ENCODE data around the gene CDC42BPA.

DNA sequence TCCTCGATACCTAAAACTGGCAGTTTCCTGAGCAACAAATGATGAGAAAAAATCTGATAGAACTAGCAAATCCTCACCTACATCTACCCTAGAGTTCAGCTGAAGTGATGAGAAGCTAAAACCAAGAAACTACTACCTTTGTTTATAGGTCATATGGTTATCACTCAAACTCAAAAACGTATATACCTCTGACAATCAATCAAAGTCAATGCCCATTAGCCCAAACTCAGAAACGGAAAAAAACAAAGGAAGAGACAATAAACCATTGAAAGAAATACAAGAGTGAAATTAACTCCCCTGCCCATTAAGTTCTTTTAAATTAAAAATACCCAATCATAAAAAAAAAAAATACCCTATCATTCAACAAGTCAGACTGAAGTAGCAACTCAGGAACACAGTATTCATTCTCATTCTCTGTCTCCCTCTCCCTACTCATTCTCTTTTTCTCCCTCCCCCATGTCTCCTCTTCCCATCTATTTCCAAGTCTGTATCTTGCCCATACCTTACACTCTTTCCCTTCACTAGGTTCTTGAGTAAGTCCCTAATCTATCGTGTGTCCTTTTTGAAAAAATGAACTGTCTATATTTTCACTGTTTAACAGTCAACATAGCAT is 6.8 kb downstream of the CDC42BPA start:
- TF ChIP-seq POLR2A (IDR thresholded peaks at IDR 0.05) (no peak), EP300 (IDR thresholded peaks at IDR 0.05) (no peak)
- TF ChIP-seq, protein P1, sequence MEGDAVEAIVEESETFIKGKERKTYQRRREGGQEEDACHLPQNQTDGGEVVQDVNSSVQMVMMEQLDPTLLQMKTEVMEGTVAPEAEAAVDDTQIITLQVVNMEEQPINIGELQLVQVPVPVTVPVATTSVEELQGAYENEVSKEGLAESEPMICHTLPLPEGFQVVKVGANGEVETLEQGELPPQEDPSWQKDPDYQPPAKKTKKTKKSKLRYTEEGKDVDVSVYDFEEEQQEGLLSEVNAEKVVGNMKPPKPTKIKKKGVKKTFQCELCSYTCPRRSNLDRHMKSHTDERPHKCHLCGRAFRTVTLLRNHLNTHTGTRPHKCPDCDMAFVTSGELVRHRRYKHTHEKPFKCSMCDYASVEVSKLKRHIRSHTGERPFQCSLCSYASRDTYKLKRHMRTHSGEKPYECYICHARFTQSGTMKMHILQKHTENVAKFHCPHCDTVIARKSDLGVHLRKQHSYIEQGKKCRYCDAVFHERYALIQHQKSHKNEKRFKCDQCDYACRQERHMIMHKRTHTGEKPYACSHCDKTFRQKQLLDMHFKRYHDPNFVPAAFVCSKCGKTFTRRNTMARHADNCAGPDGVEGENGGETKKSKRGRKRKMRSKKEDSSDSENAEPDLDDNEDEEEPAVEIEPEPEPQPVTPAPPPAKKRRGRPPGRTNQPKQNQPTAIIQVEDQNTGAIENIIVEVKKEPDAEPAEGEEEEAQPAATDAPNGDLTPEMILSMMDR (IDR thresholded peaks at IDR 0.05) = no peak
